SK-N-MC (cell line): ENCODE results near the gene PTDSS2.

ENCODE experiments used
- EZH2 ChIP-seq: fragments of 200-600 bp; sonication (generic); IDR thresholded peaks from one replicate; pipeline ENCODE4 v1.6.1; 2017; ENCODE audit warnings: antibody characterized with exemption
- FOXP2 ChIP-seq: optimal IDR thresholded peaks from 2 replicates; pipeline ENCODE3; 2011; ENCODE audit warnings: mild to moderate bottlenecking, moderate library complexity; ENCODE audit not compliant: insufficient read depth; ENCODE audit errors: extremely low read length, control extremely low read depth
- POLR2AphosphoS5 ChIP-seq: IDR thresholded peaks from 2 replicates; pipeline ENCODE4 v1.6.1; 2012; ENCODE audit warnings: mild to moderate bottlenecking, low read depth, low read length, borderline replicate concordance

GRCh38 chr11:535519-536454 lies 85.7 kb downstream of the PTDSS2 start, which contains the start of gene HRAS:
- no peak for TF ChIP-seq EZH2
- TF ChIP-seq POLR2AphosphoS5: peak; percentile 91
- no peak for TF ChIP-seq FOXP2
